Pulmonary artery endothelial cell (primary cell): ENCODE results near the gene C19orf44. TPM values are rescaled to one million over a fixed set of nuclear protein-coding genes. Genes with fewer than 3 reads are reported as not detected.

Experiments used
- DNase-seq: peaks from one replicate; pipeline ENCODE4 v3.0.0-alpha.2; 2011; ENCODE audit warnings: low read depth, low spot score
- total RNA-seq: library from RNA; depleted of rRNA; stranded (reverse); fragments of >200 nt; gene quantifications from 2 replicates; pipeline ENCODE4 v1.2.3, GENCODE V29; 2014

The C19orf44 gene
- total RNA-seq, 1 donor from 2014 or later: 1.6 TPM

DNA sequence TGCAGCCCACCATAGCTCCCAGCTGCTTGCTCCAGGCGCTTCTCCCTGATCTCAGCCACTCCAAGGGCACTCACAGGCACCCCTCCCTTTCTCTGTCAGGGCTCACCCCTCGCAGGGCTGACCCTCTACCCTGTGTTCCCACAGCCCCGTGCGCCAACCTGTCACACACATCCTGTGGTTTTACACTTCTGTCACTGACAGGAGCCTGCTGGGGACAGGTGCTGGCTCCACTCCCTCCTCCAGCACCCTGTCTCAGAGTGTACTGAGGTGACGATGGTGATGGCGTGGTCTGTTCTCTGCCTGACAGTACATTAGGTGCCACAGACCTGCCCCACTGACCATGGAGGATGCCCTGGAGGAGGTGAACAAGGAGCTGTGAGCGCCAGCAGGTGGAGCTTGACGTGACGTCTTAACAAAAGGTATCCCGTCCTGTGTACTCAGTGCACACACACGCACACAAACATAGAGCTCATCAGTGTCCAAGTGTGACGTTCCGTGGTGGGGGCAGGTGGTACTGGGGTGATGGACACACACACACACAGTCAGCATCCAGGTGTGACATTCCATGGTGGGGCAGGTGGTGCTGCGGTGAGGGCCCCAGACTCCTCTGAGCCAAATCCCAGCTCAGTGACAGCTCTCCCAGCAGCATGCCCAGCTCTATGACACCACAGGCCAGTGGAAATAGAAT, 20.9 kb downstream of the C19orf44 start:
- no peak for DNase-seq

DNA sequence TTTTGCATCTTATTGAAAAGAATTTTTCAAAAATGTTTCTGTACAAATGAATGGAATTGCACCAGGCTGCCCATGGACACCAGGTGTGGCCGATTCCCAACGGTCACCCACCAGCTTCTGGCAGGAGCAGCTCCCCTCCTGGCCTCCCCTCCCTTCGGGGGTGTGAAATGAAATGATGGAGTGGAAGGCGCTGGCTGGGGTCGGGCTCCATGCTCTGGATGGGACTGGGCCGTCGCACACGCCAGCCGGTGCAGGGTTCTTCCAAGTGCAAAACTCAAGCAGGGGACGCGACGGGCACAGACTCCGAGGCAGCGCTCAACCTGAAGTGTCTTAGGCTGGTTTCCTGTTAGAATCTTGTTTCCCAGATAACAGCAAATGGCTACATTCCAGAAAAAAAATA, 21.9 kb downstream of the C19orf44 start:
- no peak for DNase-seq

DNA sequence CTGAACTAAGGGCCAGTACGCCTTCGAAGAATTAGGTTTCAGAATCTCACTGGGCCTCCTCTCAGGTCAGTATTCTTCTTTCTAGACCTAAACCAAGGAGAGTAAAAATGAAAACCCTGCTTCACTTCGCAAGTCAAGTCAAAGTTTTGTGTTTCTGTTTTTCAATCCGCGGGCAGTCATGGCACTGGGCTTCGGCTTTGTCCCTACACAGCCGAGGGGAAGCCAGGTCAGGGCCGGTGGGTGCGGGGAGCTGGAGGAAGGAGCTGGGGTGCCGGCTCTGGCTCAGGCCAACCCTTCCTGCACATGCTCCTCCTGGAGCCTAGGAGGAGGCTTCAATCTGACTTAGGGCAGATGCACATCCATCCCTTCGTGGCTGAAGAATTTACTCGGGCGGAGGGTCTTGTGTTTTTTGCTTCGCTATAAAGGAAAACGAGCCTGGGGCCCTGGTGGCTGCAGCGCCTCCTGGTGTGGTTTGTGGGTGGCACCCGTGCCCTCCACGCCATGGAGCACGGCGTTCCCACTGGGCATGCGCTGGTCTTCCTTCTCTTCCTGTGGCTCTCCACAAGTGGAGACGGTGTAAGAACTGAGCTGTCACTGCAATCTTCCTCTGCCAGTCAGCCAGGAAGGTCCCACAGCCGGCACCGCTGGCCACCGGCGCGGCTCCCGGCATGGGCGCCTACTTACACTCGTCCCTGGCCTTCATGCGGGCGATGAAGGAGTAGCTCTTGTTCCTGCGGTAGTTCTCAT, 22.5 kb downstream of the C19orf44 start:
- DNase-seq: no peak

GRCh38 chr19:16519230-16519687, 23.1 kb downstream of the C19orf44 start:
- no peak for DNase-seq

- DNase-seq: no peak
Observed at GRCh38 chr19:16520074-16520973, 24.1 kb downstream of the C19orf44 start.

- DNase-seq: no peak
Observed at GRCh38 chr19:16520986-16521624, 24.9 kb downstream of the C19orf44 start.

DNA sequence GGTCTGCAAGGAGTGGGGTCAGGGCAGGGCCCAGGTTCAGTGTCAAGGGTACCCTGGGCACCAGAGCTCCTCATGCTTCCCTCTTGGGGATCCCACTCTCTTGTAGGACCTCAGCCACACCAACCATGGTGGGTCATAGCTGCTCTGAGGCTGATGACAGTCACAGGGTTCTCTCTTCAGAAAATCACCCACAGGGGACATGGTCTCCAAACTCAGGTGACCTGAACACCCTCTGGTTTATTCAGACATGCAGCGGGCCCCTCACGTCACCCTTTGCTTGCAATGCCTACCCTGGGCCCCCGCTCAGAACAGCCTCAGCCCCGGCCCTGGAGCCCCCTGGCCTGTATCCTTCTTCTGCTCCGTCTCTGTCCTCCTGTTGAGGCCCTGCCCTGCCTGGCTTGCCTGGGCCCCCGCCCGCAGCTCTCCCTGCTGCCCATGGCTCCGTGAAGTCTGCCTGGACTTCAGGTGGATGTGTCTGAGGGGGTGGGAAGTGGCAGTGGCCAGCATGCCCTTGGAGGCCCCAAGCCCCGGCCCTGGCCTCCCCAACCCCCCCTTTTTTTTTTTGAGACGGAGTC, 25.6 kb downstream of the C19orf44 start:
- no peak for DNase-seq

DNA sequence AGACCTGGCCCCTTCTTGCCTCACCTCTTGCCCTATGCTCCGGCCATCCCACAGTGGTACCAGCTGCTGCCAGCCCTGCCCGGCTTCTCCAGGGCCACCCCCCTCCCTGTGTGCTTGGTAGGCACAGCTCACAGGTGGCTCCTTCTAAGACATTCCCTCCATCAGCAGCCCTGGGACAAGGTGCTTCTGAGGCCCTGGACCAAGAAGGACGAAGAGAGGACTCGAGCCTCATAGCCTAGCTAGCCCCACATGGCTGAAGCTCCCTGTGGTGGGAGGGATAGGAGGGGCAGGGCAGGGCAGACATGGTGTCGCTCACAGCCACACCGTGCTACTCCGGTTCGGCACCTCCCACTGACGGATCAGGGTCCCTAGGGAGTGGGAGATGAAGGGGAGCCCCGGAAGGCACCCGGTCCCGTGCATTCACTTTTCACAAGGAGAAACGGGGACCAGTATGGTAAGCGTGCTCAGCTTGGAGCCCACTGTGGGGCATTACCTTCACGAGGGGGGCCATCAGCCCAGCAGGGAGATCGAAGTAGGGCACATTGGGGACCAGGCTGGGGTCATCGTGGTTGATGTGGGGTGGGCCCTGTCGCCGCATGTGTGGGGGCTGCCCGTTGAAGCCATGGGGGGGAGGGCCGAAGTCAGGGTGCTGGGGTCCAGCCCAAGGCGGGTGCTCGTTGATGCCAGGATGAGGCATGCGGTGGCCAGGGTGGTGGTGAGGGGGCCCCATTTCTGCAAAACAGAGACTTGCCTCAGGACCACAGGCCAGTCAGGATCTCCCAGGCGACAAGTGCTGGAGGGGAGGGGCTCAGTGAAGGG, 26.6 kb downstream of the C19orf44 start:
- no peak for DNase-seq

DNA sequence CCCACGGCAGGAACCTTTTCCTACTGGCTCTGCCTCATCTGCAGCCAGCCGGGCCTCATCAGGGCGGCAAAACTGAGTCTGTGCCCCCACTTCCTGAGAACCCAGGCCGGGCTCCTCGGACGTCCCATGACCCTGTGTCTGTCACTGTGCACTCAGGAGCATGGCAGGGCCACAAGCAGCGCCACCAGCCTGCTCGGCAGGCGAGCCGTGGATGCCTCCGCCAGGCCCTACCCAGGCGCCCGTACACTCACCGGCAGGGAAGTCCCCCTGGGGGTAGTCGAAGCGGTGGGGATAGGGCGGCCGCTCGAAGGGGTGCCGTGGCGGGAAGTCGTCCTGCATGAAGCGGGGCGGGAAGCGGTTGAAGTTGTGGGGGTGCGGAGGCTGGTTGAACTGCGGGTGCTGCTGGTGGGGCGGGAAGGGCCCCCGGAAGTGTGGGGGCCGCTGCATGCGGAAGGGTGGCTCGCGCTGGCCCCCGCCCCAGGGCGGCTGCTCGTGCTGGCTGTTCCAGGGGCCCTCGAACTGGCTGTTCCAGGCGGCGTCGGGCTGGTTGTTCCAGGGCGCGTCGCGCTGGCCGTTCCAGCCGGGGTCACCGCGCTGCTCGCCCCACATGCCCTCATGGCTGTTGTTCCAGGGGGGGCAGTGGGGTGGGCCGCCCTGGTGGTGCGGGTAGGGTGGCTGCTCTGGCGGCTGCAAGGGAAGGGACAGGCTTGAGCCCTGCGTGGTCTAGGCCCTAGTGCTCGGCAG, 29.0 kb downstream of the C19orf44 start:
- no peak for DNase-seq

GRCh38 chr19:16525751-16526481, 29.7 kb downstream of the C19orf44 start:
- no peak for DNase-seq

DNA sequence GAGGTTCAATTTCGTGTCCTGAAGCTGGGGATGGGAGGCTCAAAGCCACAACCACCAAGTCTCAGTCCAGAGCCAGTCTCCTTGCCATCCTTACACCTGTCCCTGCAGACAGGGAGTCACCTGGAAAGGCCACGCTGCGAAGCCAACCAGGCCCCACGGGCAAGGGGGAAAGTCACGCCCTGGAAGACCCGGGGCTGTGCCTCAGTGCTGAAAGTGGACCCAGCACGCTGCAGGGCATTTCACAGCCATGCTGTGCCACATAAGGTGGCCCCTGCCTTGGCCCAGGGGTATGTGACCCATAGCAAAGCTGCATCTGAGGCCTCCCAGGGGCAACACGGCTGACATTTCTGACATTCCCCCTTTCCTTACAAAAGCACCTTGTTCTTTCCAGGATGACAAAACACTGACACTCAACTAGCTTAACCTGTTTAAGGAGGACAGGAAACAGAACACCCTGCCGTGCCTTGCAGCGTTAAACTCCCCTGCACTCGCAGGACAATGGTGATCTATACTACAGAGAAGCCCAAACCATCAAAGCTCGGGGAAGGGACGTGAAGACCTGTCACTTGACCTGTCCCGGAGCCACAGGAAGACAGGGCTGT, 31.2 kb downstream of the C19orf44 start:
- DNase-seq: no peak

GRCh38 chr19:16527971-16528521, 31.9 kb downstream of the C19orf44 start:
- no peak for DNase-seq

- no peak for DNase-seq
Observed at GRCh38 chr19:16529466-16530144, 33.4 kb downstream of the C19orf44 start.

DNA sequence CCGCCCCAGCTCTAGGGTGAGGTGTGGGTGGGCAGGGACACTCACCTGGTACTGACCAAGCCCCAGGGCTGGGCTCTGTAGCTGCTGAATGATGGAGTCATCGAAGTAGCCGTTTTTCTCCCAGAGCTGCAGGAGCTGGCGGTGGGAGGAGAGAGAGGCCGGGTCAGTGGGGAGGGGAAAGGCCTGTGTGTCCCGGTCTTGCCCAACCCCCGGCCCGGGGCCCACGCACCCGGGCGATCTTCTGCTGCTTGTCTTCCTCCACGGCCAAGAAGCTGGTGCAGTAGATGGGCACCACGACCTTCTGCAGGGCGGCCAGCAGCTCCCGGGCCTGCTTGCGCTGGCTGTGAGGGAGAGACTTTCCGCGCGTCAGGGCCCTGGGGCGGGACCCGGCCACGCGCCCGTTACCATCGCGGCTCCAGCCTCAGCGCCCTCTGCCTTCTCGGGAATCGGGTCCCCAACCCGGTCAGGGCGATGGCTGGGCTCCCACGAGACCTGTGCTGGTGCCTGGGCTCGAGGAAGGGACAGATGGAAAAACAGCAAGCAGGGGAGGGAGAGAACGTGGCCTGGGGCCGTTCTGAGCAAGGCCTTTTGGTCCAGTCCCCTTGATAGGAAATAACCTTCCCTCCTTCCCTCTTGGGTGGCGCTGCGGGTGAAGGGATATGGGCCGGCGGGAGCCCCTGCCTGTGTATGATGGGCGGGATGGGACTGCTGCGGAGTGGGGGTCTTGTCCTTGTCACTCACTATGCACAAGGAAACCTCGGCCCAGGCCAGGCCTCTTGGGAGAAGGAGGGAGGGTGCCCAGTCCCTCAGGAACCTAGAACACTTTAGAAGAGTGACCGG, 34.6 kb downstream of the C19orf44 start:
- DNase-seq: no peak

DNA sequence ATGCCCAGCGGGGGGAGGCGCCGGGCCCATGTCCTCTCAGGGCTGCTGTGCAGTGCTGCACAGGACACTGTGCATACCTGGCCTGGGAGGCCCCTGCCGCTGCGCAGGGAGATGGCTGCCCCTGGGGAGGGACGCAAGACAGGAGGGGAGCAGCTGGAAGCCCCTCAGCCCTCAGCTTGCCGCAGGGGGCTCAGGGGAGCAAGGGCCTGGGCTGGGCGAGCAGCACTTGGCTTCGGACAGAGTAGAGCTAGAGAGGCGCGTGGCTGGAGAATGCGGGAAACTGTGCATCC, 35.1 kb downstream of the C19orf44 start:
- no peak for DNase-seq

DNA sequence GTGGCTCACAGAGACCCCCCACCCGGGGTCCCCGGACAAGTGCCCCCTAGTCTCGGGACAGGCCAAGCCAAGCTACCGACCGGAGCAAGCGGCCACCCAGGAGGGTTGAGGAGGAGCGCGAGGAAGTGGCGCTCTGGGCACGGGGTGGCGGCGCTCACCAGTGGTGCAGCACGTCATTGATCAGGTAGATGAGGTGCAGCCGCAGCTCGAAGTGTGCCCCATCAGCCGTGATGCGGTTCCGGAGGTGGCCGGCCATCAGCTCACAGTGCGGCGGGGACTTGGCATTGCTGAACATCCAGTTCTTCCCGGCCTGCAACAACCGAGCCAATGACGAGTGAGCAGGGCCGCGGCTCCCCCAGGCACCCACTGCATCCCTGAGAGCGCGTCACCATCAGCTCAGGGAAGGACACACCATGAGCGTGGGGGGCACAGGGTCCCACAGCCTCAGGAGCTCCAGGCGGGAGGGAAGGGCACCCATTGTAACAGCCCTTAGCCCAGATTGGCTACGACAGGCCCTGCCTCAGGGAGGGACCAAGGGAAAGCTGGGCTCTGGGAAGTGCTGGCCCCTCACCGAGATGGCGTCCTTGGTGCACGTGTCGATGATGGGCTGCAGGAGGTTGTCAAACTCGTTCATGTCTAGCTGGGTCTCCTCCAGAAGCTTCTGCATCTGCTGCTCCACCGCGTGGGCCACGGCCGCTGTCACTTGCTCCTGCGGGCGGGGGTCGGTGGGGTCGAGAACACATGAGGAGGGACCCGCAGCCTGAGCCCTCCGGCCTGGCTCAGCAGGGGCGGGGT, 36.4 kb downstream of the C19orf44 start:
- no peak for DNase-seq
